Pulmonary artery endothelial cell (primary cell): Measurements from ENCODE around the gene GPR107. TPM values are rescaled to one million over a fixed set of nuclear protein-coding genes. Genes with fewer than 3 reads are reported as not detected.

Experiments used
- DNase-seq: peaks from one replicate; pipeline ENCODE4 v3.0.0-alpha.2; 2011; ENCODE audit warnings: low read depth, low spot score
- total RNA-seq: library from RNA; depleted of rRNA; stranded (reverse); fragments of >200 nt; gene quantifications from 2 replicates; pipeline ENCODE4 v1.2.3, GENCODE V29; 2014

The GPR107 gene
- total RNA-seq, 1 donor from 2014 or later: 22.0 TPM

DNA sequence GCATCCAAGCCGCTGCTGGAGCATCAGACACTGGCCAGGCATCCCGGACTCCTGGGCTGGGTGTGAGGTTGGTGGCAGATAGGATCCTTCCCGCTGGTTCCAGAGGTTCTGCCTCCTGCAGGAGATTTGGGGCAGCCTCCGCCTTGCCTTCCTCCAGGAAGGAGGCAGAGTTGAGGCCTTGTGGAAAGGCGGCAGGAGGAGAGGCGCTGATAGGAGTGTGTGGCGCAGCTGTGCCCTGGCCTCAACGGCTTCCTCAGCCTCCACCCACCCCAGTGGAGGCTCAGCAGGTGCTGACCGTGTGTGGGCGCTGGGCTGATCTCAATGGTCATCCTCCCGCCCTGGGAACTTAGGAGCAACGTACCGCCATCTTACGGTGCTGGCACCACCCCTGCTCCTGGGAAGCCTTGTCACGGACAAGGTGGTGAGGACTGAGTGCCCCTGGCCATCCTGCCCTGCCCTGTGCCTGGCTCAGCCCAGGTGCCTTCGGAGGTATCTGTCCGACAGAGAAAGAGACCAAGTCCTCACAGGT lies 128.7 kb downstream of the GPR107 start:
- DNase-seq: no peak

DNA sequence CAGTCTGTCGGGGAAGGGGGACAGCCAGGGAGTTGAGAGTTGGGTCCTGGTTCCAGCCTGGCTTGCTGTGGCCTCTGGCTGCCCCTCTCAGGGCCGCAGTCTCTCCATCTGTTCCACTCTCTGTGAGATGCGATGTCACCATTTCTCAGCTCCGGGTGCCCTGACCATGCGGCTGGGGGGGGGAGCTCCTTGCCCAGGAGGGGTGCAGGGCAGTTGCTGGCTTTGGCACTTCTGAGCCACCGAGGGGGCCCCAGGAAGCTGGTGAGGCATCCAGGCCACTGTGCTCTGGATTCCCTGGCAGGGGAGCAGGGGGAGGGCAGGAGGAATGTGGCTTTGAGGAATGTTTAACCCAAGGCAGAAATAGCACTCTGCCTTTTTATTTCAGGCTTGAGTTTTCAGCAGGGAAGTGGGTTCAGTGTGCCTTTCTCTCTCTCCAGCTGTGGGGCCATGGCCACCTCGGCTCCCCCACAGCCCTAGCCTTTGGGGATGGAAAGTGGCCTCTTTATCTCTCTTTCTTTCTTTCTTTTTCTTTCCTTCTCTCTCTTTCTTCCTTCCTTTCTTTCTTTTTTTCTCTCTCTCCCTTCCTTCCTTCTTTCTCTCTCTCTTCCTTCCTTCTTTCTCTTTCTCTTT lies 129.5 kb downstream of the GPR107 start:
- DNase-seq: no peak

- DNase-seq: no peak
Measured at GRCh38 chr9:130185017-130185416, 131.3 kb downstream of the GPR107 start.

- no peak for DNase-seq
Measured at GRCh38 chr9:130185490-130186031, 131.9 kb downstream of the GPR107 start.

- DNase-seq: no peak
Measured at GRCh38 chr9:130186051-130186450, 132.3 kb downstream of the GPR107 start.

DNA sequence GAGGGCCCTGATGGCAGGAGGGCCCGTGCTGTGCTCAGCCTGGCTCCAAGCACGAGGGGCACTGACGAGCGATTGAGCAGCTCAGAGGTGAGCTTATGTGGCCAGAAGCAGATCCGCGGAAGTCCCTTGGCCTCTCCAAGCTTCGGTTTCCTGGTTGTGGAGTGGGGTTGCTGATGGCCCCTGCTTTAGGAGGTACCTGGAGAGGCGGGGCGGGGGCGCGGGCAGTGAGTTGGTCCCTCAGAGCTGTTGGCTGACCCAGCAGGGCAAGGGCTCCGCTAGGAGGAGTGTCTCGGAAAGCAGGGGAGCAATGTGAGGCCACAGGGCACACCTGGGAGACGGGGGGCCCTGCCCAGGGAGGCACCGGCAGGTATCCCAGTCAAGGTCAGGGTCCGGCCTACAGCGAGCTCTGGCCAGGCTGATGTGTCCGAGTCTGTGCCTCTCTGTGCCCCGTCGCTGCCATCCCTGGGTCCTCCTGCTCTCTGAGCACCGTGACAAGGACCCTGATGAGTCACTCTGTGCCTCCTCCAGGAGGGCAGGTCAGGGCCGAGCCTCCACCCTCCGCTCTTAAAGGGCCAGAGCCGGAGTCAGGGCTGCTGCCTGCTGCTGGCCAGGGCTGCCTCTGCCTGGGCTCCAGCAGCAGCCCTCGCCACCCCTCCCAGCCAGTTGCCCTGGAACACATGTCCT lies 133.3 kb downstream of the GPR107 start:
- DNase-seq: no peak

GRCh38 chr9:130187523-130187846 lies 133.8 kb downstream of the GPR107 start:
- DNase-seq: no peak

DNA sequence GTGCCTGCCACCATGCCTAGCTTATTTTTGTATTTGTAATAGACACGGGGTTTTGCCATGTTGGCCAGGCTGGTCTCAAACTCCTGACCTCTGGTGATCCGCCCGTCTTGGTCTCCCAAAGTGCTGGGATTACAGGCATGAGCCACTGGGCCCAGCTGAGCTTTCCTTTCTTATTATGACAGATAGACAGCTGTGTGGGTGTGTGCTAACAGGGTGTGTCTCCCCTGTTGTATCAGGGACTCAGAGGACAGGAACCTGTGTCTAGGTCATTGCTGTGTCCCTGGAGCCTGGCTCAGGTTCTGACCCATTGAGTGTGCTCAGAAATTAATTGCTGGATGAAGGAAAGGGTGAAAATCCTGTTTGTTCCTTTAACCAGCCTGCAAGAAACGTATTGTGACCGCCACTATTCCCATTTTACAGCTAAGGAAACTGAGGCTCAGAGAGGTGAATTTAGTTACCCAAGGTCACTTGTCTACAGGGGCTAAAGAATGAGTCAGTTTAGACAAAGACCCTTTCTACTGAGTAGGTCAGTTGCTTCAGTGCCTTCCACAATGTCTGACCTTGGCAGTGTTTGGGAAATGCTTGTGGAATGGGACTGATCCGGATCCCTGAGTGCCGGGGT lies 135.3 kb downstream of the GPR107 start:
- DNase-seq: no peak

Other genes starting within 250 kb of the GPR107 start
- 32.6 and 39.3 TPM in 2 replicates for gene TOR1A, start 229.8 kb upstream of the GPR107 start, total RNA-seq
- 42.3 and 49.8 TPM in 2 replicates for gene C9orf78, start 218.6 kb upstream of the GPR107 start, total RNA-seq
- 7.5 and 9.0 TPM in 2 replicates for gene USP20, start 218.4 kb upstream of the GPR107 start, total RNA-seq
- 29.7 and 36.5 TPM in 2 replicates for gene FNBP1, start 10.7 kb upstream of the GPR107 start, total RNA-seq
- 40.5 and 44.1 TPM in 2 replicates for gene NCS1, start 118.5 kb downstream of the GPR107 start, total RNA-seq
- under 0.01 TPM in 2 replicates for gene HMCN2, start 211.9 kb downstream of the GPR107 start, total RNA-seq